CD4-positive, alpha-beta T cell treated with Interleukin-21 for 1 hour (primary cell): ENCODE data around the gene CARF.
"Not testable (repeated sequence)": the region's sequence is repeated elsewhere in the genome, so short reads cannot be mapped to it uniquely, and the experiment has no call there.

Experiments used
- DNase-seq: peaks from one replicate; pipeline ENCODE4 v3.0.0-alpha.2; 2020

CARF gene

GRCh38 chr2:202911512-202912341 is at the start of gene CARF, which contains the start of gene WDR12:
Gene CARF (plus strand): TSS chr2:202912275. CDS start chr2:202941903, 29,628 bp downstream.
Gene WDR12 (minus strand): TSS chr2:202911673. CDS start chr2:202911476, 197 bp downstream.
- DNase-seq = peak; percentile 91

GRCh38 chr2:202870431-202871299 is 41.4 kb upstream of the CARF start:
- DNase-seq = peak; percentile 63

- peak; percentile 54 for DNase-seq
Observed at GRCh38 chr2:202871300-202872141, 40.6 kb upstream of the CARF start, which contains the start of gene ICA1L. Gene ICA1L (minus strand): TSS chr2:202871766. CDS start chr2:202829009, 42,757 bp downstream.

GRCh38 chr2:202877699-202878098 is 34.4 kb upstream of the CARF start:
- no peak for DNase-seq

GRCh38 chr2:202881570-202881969 is 30.5 kb upstream of the CARF start:
- no peak for DNase-seq

- DNase-seq = no peak
Observed at GRCh38 chr2:202883987-202884675, 27.9 kb upstream of the CARF start.

GRCh38 chr2:202885190-202885589 is 26.9 kb upstream of the CARF start:
- no peak for DNase-seq

- DNase-seq = not testable (repeated sequence)
Observed at GRCh38 chr2:202905507-202905906, 6.6 kb upstream of the CARF start.

- DNase-seq = no peak
Observed at GRCh38 chr2:202908186-202908585, 3.9 kb upstream of the CARF start.

- no peak for DNase-seq
Observed at GRCh38 chr2:202909394-202910192, 2.5 kb upstream of the CARF start.

GRCh38 chr2:202910250-202910649 is 1.8 kb upstream of the CARF start:
- DNase-seq = not testable (repeated sequence)

- no peak for DNase-seq
Observed at GRCh38 chr2:202910698-202911097, 1.4 kb upstream of the CARF start.

GRCh38 chr2:202911203-202911511 is 918 bp upstream of the CARF start:
- DNase-seq = no peak

- peak; percentile 19 for DNase-seq
Observed at GRCh38 chr2:202912342-202913201, 497 bp downstream of the CARF start.

GRCh38 chr2:202918860-202919259 is 6.8 kb downstream of the CARF start:
- no peak for DNase-seq

- DNase-seq = no peak
Observed at GRCh38 chr2:202932425-202933138, 20.5 kb downstream of the CARF start.

- DNase-seq = no peak
Observed at GRCh38 chr2:202933139-202933510, 21.1 kb downstream of the CARF start.

GRCh38 chr2:202933958-202934357 is 21.9 kb downstream of the CARF start:
- no peak for DNase-seq

- DNase-seq = no peak
Observed at GRCh38 chr2:202934456-202934855, 22.4 kb downstream of the CARF start.

GRCh38 chr2:202938960-202939359 is 26.9 kb downstream of the CARF start:
- no peak for DNase-seq
